Measurements from ENCODE around the gene IRAK1BP1.
"Not testable (repeated sequence)": the region's sequence is repeated elsewhere in the genome, so short reads cannot be mapped to it uniquely, and the experiment has no call there.

Gene IRAK1BP1

GRCh38 chr6:78863576-78863975, 3.8 kb upstream of the IRAK1BP1 start:
- no peaks in the 10 kb centered on the region for H3K9me3 ChIP-seq (ENCODE audit: low read depth, low read length)
- TF ChIP-seq POLR2AphosphoS5 (IDR thresholded peaks at IDR 0.05; ENCODE audit: borderline replicate concordance, low read depth, low read length) (no peak), EZH2 (IDR thresholded peaks at IDR 0.05) (no peak), FOXP2 (optimal IDR thresholded peaks at IDR 0.05; ENCODE audit: control extremely low read depth, extremely low read length, insufficient read depth) (no peak)
- H3K36me3 ChIP-seq (ENCODE audit: insufficient read depth, low read length), result no peaks in the 10 kb centered on the region
- H3K27ac ChIP-seq, result no peak overlapping the region
- H3K9ac ChIP-seq (ENCODE audit: insufficient read length), result no peak overlapping the region
- no peak overlapping the region for H3K4me3 ChIP-seq
- DNase-seq (ENCODE audit: low read depth, low spot score), result no peak

GRCh38 chr6:78864957-78865356, 2.4 kb upstream of the IRAK1BP1 start:
- Histone ChIP-seq H3K9me3 (ENCODE audit: low read depth, low read length) (no peaks in the 10 kb centered on the region), H3K4me3 (no peak overlapping the region), H3K27ac (no peak overlapping the region), H3K36me3 (ENCODE audit: insufficient read depth, low read length) (no peaks in the 10 kb centered on the region), H3K9ac (ENCODE audit: insufficient read length) (no peak overlapping the region)
- DNase-seq (ENCODE audit: low read depth, low spot score), result no peak
- TF ChIP-seq EZH2 (IDR thresholded peaks at IDR 0.05) (no peak), FOXP2 (optimal IDR thresholded peaks at IDR 0.05; ENCODE audit: control extremely low read depth, extremely low read length, insufficient read depth) (no peak), POLR2AphosphoS5 (IDR thresholded peaks at IDR 0.05; ENCODE audit: borderline replicate concordance, low read depth, low read length) (no peak)

GRCh38 chr6:78867020-78867369, 356 bp upstream of the IRAK1BP1 start:
- peak overlapping the region; percentile 71 for H3K9ac ChIP-seq (ENCODE audit: insufficient read length)
- H3K36me3 ChIP-seq (ENCODE audit: insufficient read depth, low read length), result no peaks in the 10 kb centered on the region
- H3K9me3 ChIP-seq (ENCODE audit: low read depth, low read length), result no peaks in the 10 kb centered on the region
- no peak overlapping the region for H3K27ac ChIP-seq
- TF ChIP-seq EZH2 (IDR thresholded peaks at IDR 0.05) (no peak), POLR2AphosphoS5 (IDR thresholded peaks at IDR 0.05; ENCODE audit: borderline replicate concordance, low read depth, low read length) (no peak), FOXP2 (optimal IDR thresholded peaks at IDR 0.05; ENCODE audit: control extremely low read depth, extremely low read length, insufficient read depth) (no peak)
- H3K4me3 ChIP-seq, result peak overlapping the region; percentile 82
- no peak for DNase-seq (ENCODE audit: low read depth, low spot score)

- H3K27ac ChIP-seq, result no peak overlapping the region
- H3K36me3 ChIP-seq (ENCODE audit: insufficient read depth, low read length), result no peaks in the 10 kb centered on the region
- TF ChIP-seq POLR2AphosphoS5 (IDR thresholded peaks at IDR 0.05; ENCODE audit: borderline replicate concordance, low read depth, low read length) (no peak), EZH2 (IDR thresholded peaks at IDR 0.05) (no peak), FOXP2 (optimal IDR thresholded peaks at IDR 0.05; ENCODE audit: control extremely low read depth, extremely low read length, insufficient read depth) (no peak)
- DNase-seq (ENCODE audit: low read depth, low spot score), result no peak
- no peaks in the 10 kb centered on the region for H3K9me3 ChIP-seq (ENCODE audit: low read depth, low read length)
- H3K9ac ChIP-seq (ENCODE audit: insufficient read length), result peak overlapping the region; percentile 71
- peak overlapping the region; percentile 82 for H3K4me3 ChIP-seq
Measured at GRCh38 chr6:78868116-78868515, 765 bp downstream of the IRAK1BP1 start.

- Histone ChIP-seq H3K27ac (no peak overlapping the region), H3K9ac (ENCODE audit: insufficient read length) (no peak overlapping the region), H3K9me3 (ENCODE audit: low read depth, low read length) (no peaks in the 10 kb centered on the region), H3K36me3 (ENCODE audit: insufficient read depth, low read length) (no peaks in the 10 kb centered on the region), H3K4me3 (no peak overlapping the region)
- DNase-seq (ENCODE audit: low read depth, low spot score), result no peak
- TF ChIP-seq FOXP2 (optimal IDR thresholded peaks at IDR 0.05; ENCODE audit: control extremely low read depth, extremely low read length, insufficient read depth), result no peak
- TF ChIP-seq POLR2AphosphoS5 (IDR thresholded peaks at IDR 0.05; ENCODE audit: borderline replicate concordance, low read depth, low read length), result no peak
- no peak for TF ChIP-seq EZH2 (IDR thresholded peaks at IDR 0.05)
Measured at GRCh38 chr6:78875505-78875904, 8.2 kb downstream of the IRAK1BP1 start.

GRCh38 chr6:78883651-78884050, 16.3 kb downstream of the IRAK1BP1 start:
- Histone ChIP-seq H3K27ac (no peak overlapping the region), H3K4me3 (no peak overlapping the region), H3K36me3 (ENCODE audit: insufficient read depth, low read length) (no peaks in the 10 kb centered on the region), H3K9me3 (ENCODE audit: low read depth, low read length) (no peaks in the 10 kb centered on the region), H3K9ac (ENCODE audit: insufficient read length) (no peak overlapping the region)
- no peak for DNase-seq (ENCODE audit: low read depth, low spot score)
- TF ChIP-seq FOXP2 (optimal IDR thresholded peaks at IDR 0.05; ENCODE audit: control extremely low read depth, extremely low read length, insufficient read depth) (no peak), EZH2 (IDR thresholded peaks at IDR 0.05) (no peak), POLR2AphosphoS5 (IDR thresholded peaks at IDR 0.05; ENCODE audit: borderline replicate concordance, low read depth, low read length) (no peak)

- H3K9ac ChIP-seq (ENCODE audit: insufficient read length); DNase-seq (ENCODE audit: low read depth, low spot score); H3K36me3 ChIP-seq (ENCODE audit: insufficient read depth, low read length): not testable (repeated sequence)
Measured at GRCh38 chr6:78889901-78890300, 22.6 kb downstream of the IRAK1BP1 start.

GRCh38 chr6:78896227-78896626, 28.9 kb downstream of the IRAK1BP1 start:
- Histone ChIP-seq H3K36me3 (ENCODE audit: insufficient read depth, low read length) (no peaks in the 10 kb centered on the region), H3K9ac (ENCODE audit: insufficient read length) (no peak overlapping the region), H3K9me3 (ENCODE audit: low read depth, low read length) (no peaks in the 10 kb centered on the region), H3K4me3 (no peak overlapping the region), H3K27ac (no peak overlapping the region)
- peak; percentile 34 for DNase-seq (ENCODE audit: low read depth, low spot score)
- no peak for TF ChIP-seq FOXP2 (optimal IDR thresholded peaks at IDR 0.05; ENCODE audit: control extremely low read depth, extremely low read length, insufficient read depth)
- TF ChIP-seq POLR2AphosphoS5 (IDR thresholded peaks at IDR 0.05; ENCODE audit: borderline replicate concordance, low read depth, low read length), result no peak
- TF ChIP-seq EZH2 (IDR thresholded peaks at IDR 0.05), result no peak

More at GRCh38 chr6:78889901-78890300, 22.6 kb downstream of the IRAK1BP1 start:
- not testable (repeated sequence) for H3K27ac ChIP-seq; H3K9me3 ChIP-seq (ENCODE audit: low read depth, low read length); H3K4me3 ChIP-seq

GRCh38 chr6:78908621-78909020, 41.3 kb downstream of the IRAK1BP1 start:
- peak overlapping the region; percentile 92 for H3K27ac ChIP-seq
- TF ChIP-seq POLR2AphosphoS5 (IDR thresholded peaks at IDR 0.05; ENCODE audit: borderline replicate concordance, low read depth, low read length), result no peak
- no peaks in the 10 kb centered on the region for H3K9me3 ChIP-seq (ENCODE audit: low read depth, low read length)
- H3K9ac ChIP-seq (ENCODE audit: insufficient read length), result no peak overlapping the region
- H3K4me3 ChIP-seq, result no peak overlapping the region
- H3K36me3 ChIP-seq (ENCODE audit: insufficient read depth, low read length), result no peaks in the 10 kb centered on the region
- no peak for DNase-seq (ENCODE audit: low read depth, low spot score)
